ENCODE measurements around the gene BMI1. TPM values are rescaled to one million over a fixed set of nuclear protein-coding genes. Genes with fewer than 3 reads are reported as not detected.

BMI1 gene
- total RNA-seq, 1 experiment from 2014 or later: 81.1 TPM

DNA sequence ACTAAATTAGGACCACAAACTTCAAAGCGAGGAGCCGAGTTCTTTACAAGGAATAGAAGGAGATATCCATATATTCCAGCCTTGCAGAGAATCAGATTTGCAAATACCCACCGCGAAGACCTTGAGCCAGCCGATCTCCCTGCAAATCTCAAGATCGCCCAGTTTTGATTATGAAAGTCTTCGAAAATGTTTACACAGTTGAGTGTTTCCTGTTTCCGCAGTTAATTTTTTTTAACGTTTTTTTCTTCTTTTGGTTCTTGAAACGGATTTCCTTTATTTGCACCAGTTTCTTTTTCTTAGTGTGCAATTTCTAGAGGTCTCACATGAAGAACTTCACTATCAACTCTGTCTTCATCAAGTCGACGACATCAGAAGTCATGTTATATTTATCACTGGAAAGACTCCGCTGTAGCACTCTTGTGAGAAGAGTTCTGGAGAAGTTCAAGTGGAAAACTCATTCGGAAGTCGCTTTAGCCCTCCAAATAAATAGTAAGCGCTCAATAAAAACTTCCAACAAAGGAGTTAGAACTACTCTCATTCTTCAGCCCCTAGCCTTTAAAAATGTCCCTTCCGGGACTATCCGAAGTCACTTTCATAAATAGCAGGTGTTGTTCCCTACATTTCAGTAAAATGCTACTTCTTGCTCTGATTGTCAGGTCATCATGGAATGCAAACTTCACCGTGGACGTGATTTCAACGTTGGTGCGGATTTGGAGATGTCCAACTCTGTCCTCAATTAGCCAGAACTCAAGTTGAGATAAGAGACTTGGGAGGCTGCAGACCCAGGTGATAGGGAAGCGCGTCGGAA, 12.5 kb downstream of the BMI1 start:
- ChIA-PET RAD21 (ENCODE audit: low non-redundant PET in 1 of 2, low total read pairs in 2 of 2, uncharacterized antibody in 2 of 2, unreplicated experiment in 2 of 2) (no interaction called here), CTCF (no interaction called here), POLR2A (no interaction called here)
- intact Hi-C loops (cut with micrococcal nuclease): no loop called here
- DNase-seq (ENCODE audit: low read depth, low spot score): no peak
- no peaks in the 10 kb centered on the region for H3K9me3 ChIP-seq (ENCODE audit: control insufficient read depth in 1 of 2, insufficient read depth in 1 of 2, low read depth in 1 of 2, low read length in 2 of 2)
- H3K36me3 ChIP-seq (ENCODE audit: control insufficient read depth in 1 of 2, insufficient read depth in 2 of 2, low read length in 2 of 2): peaks cover 13 to 15% of the 10 kb centered on the region in 2 experiments; a peak in 3 of 4 replicates
- no peak overlapping the region for H3K4me3 ChIP-seq (replicated peaks in 1 of 2; ENCODE audit: low read depth in 1 of 2, low read length in 2 of 2)
- TF ChIP-seq EZH2phosphoT487 (IDR thresholded peaks at IDR 0.05; ENCODE audit: borderline replicate concordance) (no peak), POLR2AphosphoS5 (IDR thresholded peaks at IDR 0.05; ENCODE audit: low read depth, low read length) (no peak), TCF7L2 (IDR thresholded peaks at IDR 0.05; ENCODE audit: borderline replicate concordance, extremely low read depth, insufficient read depth, insufficient read length) (no peak), SIN3A (IDR thresholded peaks at IDR 0.05; ENCODE audit: low read depth) (no peak), YY1 (IDR thresholded peaks at IDR 0.05; ENCODE audit: extremely low read depth, insufficient replicate concordance, low read depth, low read length) (no peak), CBX3 (IDR thresholded peaks at IDR 0.05; ENCODE audit: low read depth) (no peak), ELF1 (IDR thresholded peaks at IDR 0.05; ENCODE audit: borderline replicate concordance, low read depth) (no peak), EZH2 (IDR thresholded peaks at IDR 0.05) (no peak), POLR2A (IDR thresholded peaks at IDR 0.05; ENCODE audit: borderline replicate concordance, extremely low read depth, insufficient read depth, insufficient read length) (no peak), SRF (IDR thresholded peaks at IDR 0.05; ENCODE audit: low read depth) (no peak), ZFX (IDR thresholded peaks at IDR 0.05) (no peak), EGR1 (IDR thresholded peaks at IDR 0.05; ENCODE audit: low read depth) (no peak)
- TF ChIP-seq, protein P1, sequence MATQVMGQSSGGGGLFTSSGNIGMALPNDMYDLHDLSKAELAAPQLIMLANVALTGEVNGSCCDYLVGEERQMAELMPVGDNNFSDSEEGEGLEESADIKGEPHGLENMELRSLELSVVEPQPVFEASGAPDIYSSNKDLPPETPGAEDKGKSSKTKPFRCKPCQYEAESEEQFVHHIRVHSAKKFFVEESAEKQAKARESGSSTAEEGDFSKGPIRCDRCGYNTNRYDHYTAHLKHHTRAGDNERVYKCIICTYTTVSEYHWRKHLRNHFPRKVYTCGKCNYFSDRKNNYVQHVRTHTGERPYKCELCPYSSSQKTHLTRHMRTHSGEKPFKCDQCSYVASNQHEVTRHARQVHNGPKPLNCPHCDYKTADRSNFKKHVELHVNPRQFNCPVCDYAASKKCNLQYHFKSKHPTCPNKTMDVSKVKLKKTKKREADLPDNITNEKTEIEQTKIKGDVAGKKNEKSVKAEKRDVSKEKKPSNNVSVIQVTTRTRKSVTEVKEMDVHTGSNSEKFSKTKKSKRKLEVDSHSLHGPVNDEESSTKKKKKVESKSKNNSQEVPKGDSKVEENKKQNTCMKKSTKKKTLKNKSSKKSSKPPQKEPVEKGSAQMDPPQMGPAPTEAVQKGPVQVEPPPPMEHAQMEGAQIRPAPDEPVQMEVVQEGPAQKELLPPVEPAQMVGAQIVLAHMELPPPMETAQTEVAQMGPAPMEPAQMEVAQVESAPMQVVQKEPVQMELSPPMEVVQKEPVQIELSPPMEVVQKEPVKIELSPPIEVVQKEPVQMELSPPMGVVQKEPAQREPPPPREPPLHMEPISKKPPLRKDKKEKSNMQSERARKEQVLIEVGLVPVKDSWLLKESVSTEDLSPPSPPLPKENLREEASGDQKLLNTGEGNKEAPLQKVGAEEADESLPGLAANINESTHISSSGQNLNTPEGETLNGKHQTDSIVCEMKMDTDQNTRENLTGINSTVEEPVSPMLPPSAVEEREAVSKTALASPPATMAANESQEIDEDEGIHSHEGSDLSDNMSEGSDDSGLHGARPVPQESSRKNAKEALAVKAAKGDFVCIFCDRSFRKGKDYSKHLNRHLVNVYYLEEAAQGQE (IDR thresholded peaks at IDR 0.05; ENCODE audit: low read depth): no peak
- TF ChIP-seq, protein P2, sequence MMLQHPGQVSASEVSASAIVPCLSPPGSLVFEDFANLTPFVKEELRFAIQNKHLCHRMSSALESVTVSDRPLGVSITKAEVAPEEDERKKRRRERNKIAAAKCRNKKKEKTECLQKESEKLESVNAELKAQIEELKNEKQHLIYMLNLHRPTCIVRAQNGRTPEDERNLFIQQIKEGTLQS (IDR thresholded peaks at IDR 0.05): no peak
- TF ChIP-seq, protein P3, sequence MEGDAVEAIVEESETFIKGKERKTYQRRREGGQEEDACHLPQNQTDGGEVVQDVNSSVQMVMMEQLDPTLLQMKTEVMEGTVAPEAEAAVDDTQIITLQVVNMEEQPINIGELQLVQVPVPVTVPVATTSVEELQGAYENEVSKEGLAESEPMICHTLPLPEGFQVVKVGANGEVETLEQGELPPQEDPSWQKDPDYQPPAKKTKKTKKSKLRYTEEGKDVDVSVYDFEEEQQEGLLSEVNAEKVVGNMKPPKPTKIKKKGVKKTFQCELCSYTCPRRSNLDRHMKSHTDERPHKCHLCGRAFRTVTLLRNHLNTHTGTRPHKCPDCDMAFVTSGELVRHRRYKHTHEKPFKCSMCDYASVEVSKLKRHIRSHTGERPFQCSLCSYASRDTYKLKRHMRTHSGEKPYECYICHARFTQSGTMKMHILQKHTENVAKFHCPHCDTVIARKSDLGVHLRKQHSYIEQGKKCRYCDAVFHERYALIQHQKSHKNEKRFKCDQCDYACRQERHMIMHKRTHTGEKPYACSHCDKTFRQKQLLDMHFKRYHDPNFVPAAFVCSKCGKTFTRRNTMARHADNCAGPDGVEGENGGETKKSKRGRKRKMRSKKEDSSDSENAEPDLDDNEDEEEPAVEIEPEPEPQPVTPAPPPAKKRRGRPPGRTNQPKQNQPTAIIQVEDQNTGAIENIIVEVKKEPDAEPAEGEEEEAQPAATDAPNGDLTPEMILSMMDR (IDR thresholded peaks at IDR 0.05 in 2 of 3, conservative IDR thresholded peaks at IDR 0.05 in 1 of 3; ENCODE audit: borderline replicate concordance in 1 of 3, insufficient read depth in 1 of 3, low read depth in 2 of 3, low read length in 2 of 3): no peak
- TF ChIP-seq, protein P4, sequence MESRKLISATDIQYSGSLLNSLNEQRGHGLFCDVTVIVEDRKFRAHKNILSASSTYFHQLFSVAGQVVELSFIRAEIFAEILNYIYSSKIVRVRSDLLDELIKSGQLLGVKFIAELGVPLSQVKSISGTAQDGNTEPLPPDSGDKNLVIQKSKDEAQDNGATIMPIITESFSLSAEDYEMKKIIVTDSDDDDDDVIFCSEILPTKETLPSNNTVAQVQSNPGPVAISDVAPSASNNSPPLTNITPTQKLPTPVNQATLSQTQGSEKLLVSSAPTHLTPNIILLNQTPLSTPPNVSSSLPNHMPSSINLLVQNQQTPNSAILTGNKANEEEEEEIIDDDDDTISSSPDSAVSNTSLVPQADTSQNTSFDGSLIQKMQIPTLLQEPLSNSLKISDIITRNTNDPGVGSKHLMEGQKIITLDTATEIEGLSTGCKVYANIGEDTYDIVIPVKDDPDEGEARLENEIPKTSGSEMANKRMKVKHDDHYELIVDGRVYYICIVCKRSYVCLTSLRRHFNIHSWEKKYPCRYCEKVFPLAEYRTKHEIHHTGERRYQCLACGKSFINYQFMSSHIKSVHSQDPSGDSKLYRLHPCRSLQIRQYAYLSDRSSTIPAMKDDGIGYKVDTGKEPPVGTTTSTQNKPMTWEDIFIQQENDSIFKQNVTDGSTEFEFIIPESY (IDR thresholded peaks at IDR 0.05; ENCODE audit: extremely low read depth, insufficient replicate concordance, low read length): no peak
- no TSS peak for BruUV-seq (replicated peaks)
- H3K9ac ChIP-seq (ENCODE audit: low read length): no peak overlapping the region
- no peak for ATAC-seq
- no peak overlapping the region for H2AFZ ChIP-seq (ENCODE audit: low read depth, low read length, poor library complexity, severe bottlenecking)
- no peak overlapping the region for H3K4me2 ChIP-seq (ENCODE audit: low read length)
- H3K27me3 ChIP-seq (ENCODE audit: insufficient read depth, low read length): 0 out of 2 replicates have a peak, but pooled peaks cover 3% of the 10 kb centered on the region
- no peaks in the 10 kb centered on the region for H3K9me2 ChIP-seq (ENCODE audit: insufficient read depth)
- no peaks in the 10 kb centered on the region for H4K20me1 ChIP-seq (ENCODE audit: insufficient read depth)
- peaks cover 6% of the 10 kb centered on the region; the same call in 1 of the 2 replicates for H3K79me2 ChIP-seq (ENCODE audit: insufficient read depth, low read length)
- H3K4me1 ChIP-seq (ENCODE audit: control insufficient read depth in 1 of 2, insufficient read depth in 2 of 2, low read length in 2 of 2): no peaks in the 10 kb centered on the region
- no peak overlapping the region for H3K27ac ChIP-seq (ENCODE audit: low read depth, low read length)
